Measurements from ENCODE around the gene DDN.

Gene DDN

DNA sequence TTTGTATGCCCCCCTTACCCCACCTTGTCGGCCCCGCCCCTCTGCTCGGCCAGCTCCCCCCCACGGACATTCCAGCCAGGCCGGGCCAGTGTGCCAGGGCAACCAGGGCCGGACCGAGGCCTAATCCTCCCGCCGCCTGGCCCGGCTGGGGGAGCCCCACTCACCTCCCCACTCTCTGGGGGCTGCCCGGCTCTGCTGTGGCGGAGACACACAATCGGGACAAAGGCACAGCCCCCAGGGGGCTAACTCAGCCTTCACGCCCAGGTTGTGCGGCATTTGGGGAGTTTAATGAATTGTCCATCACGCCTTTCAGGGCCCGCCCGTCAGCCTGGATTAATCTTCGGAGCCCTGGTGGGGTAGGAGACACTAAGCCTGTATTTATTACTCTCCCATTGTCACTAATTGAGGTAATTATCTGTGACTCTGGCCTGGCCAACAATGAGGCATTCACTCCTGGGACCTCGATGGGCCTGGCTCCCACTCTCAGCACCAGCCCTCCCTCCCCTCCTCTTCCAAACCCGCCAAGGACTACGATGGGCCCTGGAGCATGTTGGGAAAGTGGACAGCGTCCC, 12.4 kb downstream of the DDN start:
- H3K9me3 ChIP-seq (ENCODE audit: control insufficient read depth, low read depth, low read length) = no peaks in the 10 kb centered on the region
- no peak overlapping the region for H3K4me3 ChIP-seq (ENCODE audit: low read length)
- H3K36me3 ChIP-seq (ENCODE audit: control insufficient read depth, low read depth, low read length) = no peaks in the 10 kb centered on the region
- no peak overlapping the region for H3K9ac ChIP-seq (ENCODE audit: low read length)
- peaks cover 74% of the 10 kb centered on the region for H3K27me3 ChIP-seq (ENCODE audit: control insufficient read depth, insufficient read depth, low read length)
- H3K27ac ChIP-seq (ENCODE audit: low read length) = no peak overlapping the region
- H3K4me1 ChIP-seq (ENCODE audit: control insufficient read depth, low read depth, low read length) = peaks cover 6% of the 10 kb centered on the region

DNA sequence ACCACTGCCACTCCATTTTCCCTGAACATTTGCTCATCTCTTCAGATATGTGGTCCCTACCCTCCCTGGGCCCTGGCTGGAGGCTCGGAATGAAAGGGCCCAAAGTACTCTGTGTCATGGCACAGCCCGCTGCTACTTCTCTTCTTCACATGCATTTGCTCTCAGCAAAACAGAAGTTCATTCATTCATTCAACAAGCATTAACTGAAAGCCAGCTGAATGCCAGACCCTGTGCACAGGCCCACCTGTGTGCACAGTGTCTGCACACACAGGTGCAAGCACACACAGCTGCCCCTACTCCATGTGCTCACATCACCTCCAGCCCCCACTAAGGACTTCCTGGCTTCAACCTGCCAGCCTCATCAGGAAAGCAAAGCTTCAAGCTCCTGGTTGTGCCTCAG, 13.3 kb downstream of the DDN start:
- Histone ChIP-seq H3K9ac (ENCODE audit: low read length) (no peak overlapping the region), H3K9me3 (ENCODE audit: control insufficient read depth, low read depth, low read length) (no peaks in the 10 kb centered on the region), H3K4me1 (ENCODE audit: control insufficient read depth, low read depth, low read length) (peaks cover 6% of the 10 kb centered on the region), H3K27me3 (ENCODE audit: control insufficient read depth, insufficient read depth, low read length) (peaks cover 83% of the 10 kb centered on the region), H3K4me3 (ENCODE audit: low read length) (no peak overlapping the region), H3K36me3 (ENCODE audit: control insufficient read depth, low read depth, low read length) (no peaks in the 10 kb centered on the region), H3K27ac (ENCODE audit: low read length) (no peak overlapping the region)

DNA sequence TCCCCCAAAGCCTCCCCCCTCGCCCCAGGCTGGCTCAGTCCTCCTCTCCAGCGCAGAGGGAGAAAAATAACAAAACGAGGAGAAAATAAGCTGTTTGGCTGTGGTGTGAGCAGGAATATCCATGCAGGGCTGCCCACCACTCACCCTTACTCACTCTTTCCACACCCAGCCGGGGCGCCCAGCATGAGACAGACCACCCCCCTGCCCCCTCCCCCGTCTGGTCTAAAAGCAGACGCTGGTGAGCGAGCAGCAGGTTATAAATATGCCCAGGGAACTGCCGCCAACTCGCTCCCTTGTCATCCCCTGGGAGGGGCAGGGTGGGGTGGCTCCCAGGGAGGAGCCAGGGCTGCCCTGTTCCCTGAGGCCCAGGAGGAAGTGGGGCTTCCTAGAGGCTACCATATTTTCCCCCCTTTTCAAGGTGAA, 13.7 kb downstream of the DDN start:
- H3K9me3 ChIP-seq (ENCODE audit: control insufficient read depth, low read depth, low read length) = no peaks in the 10 kb centered on the region
- peaks cover 87% of the 10 kb centered on the region for H3K27me3 ChIP-seq (ENCODE audit: control insufficient read depth, insufficient read depth, low read length)
- peaks cover 6% of the 10 kb centered on the region for H3K4me1 ChIP-seq (ENCODE audit: control insufficient read depth, low read depth, low read length)
- no peak overlapping the region for H3K4me3 ChIP-seq (ENCODE audit: low read length)
- no peaks in the 10 kb centered on the region for H3K36me3 ChIP-seq (ENCODE audit: control insufficient read depth, low read depth, low read length)
- H3K9ac ChIP-seq (ENCODE audit: low read length) = no peak overlapping the region
- no peak overlapping the region for H3K27ac ChIP-seq (ENCODE audit: low read length)

DNA sequence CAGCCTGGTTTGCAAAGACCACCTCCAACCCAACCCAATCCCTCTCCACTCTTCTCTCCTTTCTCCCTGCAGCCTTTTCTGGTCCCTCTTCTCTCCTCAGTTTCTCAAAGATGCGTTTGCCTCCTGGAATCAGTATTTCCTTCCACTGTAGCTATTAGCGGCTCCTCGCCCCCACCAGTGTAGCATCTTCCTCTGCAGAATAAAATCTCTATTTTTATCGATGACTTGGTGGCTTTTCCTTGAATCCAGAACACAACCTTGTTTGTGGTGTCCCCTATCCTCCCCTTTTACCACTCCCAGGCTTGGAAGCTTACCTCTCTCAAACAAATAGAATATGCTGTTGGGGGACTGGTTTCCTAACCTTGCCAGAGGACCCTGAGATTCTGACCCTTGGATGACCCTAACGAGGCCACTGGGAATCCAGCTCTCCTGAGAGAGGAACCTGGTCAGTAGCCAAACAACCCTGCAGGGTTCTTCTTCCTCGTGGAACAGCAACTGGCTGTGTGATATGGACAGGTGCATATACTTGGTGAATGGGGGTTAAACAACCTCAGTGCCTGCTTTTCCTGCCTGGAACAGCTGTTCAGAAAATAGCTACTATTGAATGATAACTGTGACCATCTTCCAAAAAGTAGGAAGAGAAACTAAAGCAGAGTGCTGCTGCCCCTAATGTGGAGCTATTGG, 16.6 kb downstream of the DDN start:
- Histone ChIP-seq H3K4me3 (ENCODE audit: low read length) (no peak overlapping the region), H3K36me3 (ENCODE audit: control insufficient read depth, low read depth, low read length) (no peaks in the 10 kb centered on the region), H3K27ac (ENCODE audit: low read length) (no peak overlapping the region), H3K4me1 (ENCODE audit: control insufficient read depth, low read depth, low read length) (peaks cover 18% of the 10 kb centered on the region), H3K9me3 (ENCODE audit: control insufficient read depth, low read depth, low read length) (no peaks in the 10 kb centered on the region), H3K27me3 (ENCODE audit: control insufficient read depth, insufficient read depth, low read length) (peaks cover 99% of the 10 kb centered on the region), H3K9ac (ENCODE audit: low read length) (no peak overlapping the region)

DNA sequence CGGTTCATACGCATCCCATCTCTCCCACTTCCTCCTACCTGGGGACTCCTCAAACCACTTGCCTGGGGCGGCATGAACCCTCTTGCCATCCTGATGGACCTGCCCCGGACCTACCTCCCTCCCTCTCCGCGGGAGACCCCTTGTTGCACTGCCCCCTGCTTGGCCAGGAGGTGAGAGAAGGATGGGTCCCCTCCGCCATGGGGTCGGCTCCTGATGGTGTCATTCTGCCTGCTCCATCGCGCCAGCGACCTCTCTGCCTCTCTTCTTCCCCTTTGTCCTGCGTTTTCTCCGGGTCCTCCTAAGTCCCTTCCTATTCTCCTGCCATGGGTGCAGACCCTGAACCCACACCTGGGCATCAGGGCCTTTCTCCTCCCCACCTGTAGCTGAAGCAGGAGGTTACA, 17.4 kb downstream of the DDN start:
- H3K27ac ChIP-seq (ENCODE audit: low read length) = no peak overlapping the region
- no peaks in the 10 kb centered on the region for H3K9me3 ChIP-seq (ENCODE audit: control insufficient read depth, low read depth, low read length)
- H3K36me3 ChIP-seq (ENCODE audit: control insufficient read depth, low read depth, low read length) = no peaks in the 10 kb centered on the region
- no peak overlapping the region for H3K4me3 ChIP-seq (ENCODE audit: low read length)
- no peak overlapping the region for H3K9ac ChIP-seq (ENCODE audit: low read length)
- peaks cover 18% of the 10 kb centered on the region for H3K4me1 ChIP-seq (ENCODE audit: control insufficient read depth, low read depth, low read length)
- H3K27me3 ChIP-seq (ENCODE audit: control insufficient read depth, insufficient read depth, low read length) = peaks cover 99% of the 10 kb centered on the region

DNA sequence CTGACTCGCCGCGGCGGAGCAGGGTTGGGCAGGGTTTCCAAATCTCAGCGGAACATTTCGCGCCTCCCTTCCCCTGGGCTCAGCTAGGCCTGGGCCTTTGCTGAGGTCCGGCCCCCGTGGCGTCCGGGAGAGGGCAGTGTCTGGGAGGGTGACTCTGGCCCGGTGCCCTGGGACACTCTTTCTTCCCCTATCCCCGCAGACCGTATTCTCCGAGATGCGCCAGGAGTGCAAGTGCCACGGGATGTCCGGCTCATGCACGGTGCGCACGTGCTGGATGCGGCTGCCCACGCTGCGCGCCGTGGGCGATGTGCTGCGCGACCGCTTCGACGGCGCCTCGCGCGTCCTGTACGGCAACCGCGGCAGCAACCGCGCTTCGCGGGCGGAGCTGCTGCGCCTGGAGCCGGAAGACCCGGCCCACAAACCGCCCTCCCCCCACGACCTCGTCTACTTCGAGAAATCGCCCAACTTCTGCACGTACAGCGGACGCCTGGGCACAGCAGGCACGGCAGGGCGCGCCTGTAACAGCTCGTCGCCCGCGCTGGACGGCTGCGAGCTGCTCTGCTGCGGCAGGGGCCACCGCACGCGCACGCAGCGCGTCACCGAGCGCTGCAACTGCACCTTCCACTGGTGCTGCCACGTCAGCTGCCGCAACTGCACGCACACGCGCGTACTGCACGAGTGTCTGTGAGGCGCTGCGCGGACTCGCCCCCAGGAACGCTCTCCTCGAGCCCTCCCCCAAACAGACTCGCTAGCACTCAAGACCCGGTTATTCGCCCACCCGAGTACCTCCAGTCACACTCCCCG, 18.0 kb downstream of the DDN start:
- no peak overlapping the region for H3K9ac ChIP-seq (ENCODE audit: low read length)
- no peak overlapping the region for H3K27ac ChIP-seq (ENCODE audit: low read length)
- peaks cover 100% of the 10 kb centered on the region for H3K27me3 ChIP-seq (ENCODE audit: control insufficient read depth, insufficient read depth, low read length)
- H3K4me3 ChIP-seq (ENCODE audit: low read length) = peak overlapping the region; percentile 48
- no peaks in the 10 kb centered on the region for H3K36me3 ChIP-seq (ENCODE audit: control insufficient read depth, low read depth, low read length)
- H3K9me3 ChIP-seq (ENCODE audit: control insufficient read depth, low read depth, low read length) = no peaks in the 10 kb centered on the region
- peaks cover 18% of the 10 kb centered on the region for H3K4me1 ChIP-seq (ENCODE audit: control insufficient read depth, low read depth, low read length)

DNA sequence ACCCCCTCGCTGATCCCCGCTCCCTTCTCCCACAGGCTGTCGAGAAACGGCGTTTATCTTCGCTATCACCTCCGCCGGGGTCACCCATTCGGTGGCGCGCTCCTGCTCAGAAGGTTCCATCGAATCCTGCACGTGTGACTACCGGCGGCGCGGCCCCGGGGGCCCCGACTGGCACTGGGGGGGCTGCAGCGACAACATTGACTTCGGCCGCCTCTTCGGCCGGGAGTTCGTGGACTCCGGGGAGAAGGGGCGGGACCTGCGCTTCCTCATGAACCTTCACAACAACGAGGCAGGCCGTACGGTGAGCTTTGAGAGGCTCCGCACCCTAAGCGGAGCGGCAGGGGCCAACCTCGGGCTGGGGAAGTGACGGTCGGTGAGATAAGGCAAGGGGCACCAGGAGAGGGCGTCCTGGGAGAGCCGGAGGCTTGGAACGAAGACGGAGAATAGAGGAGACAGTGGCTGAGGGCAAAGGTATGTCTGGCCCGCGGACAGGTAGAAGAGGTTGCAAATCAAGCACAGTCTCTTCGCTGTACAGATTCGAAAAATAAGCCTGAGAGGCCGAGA, 18.7 kb downstream of the DDN start:
- Histone ChIP-seq H3K4me3 (ENCODE audit: low read length) (peak overlapping the region; percentile 48), H3K9me3 (ENCODE audit: control insufficient read depth, low read depth, low read length) (no peaks in the 10 kb centered on the region), H3K27ac (ENCODE audit: low read length) (no peak overlapping the region), H3K27me3 (ENCODE audit: control insufficient read depth, insufficient read depth, low read length) (peaks cover 100% of the 10 kb centered on the region), H3K36me3 (ENCODE audit: control insufficient read depth, low read depth, low read length) (no peaks in the 10 kb centered on the region), H3K4me1 (ENCODE audit: control insufficient read depth, low read depth, low read length) (peaks cover 18% of the 10 kb centered on the region), H3K9ac (ENCODE audit: low read length) (no peak overlapping the region)

DNA sequence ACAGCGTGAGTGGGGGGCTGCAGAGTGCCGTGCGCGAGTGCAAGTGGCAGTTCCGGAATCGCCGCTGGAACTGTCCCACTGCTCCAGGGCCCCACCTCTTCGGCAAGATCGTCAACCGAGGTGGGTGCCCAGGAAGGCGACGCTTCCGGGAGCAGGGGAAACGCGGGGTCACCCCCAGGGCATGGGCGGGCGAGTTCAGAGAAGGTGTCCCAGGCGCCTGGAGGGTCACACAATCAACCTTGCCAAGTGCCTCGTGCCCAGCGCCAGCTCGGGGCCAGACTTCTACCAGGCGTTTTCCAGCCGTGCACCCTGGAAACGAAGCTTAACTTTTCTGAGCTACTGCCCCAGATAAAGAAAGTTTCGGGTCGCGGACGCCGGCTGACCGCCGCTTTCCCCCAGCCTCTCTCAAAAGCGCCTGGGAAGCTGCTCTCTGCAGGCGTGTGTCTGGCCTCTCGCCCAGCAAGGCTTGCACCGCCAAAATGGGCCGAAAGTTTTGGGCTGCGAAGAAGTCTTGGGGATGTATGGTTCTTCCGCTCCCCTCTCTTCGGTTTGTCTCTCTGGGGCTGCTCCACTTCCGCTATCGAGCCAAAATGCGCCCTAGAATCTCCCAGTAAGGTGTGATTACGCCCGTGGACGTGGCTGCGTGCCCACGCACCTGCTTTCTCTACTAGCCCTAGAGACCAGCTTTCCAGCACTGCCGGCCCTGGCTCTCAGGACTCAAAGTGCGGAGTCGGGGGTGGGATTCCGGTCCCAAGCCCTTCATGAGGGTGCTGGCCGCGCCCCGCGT, 19.4 kb downstream of the DDN start:
- H3K9ac ChIP-seq (ENCODE audit: low read length) = no peak overlapping the region
- no peak overlapping the region for H3K27ac ChIP-seq (ENCODE audit: low read length)
- H3K9me3 ChIP-seq (ENCODE audit: control insufficient read depth, low read depth, low read length) = no peaks in the 10 kb centered on the region
- peak overlapping the region; percentile 33 for H3K4me3 ChIP-seq (ENCODE audit: low read length)
- H3K27me3 ChIP-seq (ENCODE audit: control insufficient read depth, insufficient read depth, low read length) = peaks cover 100% of the 10 kb centered on the region
- peaks cover 18% of the 10 kb centered on the region for H3K4me1 ChIP-seq (ENCODE audit: control insufficient read depth, low read depth, low read length)
- H3K36me3 ChIP-seq (ENCODE audit: control insufficient read depth, low read depth, low read length) = no peaks in the 10 kb centered on the region

DNA sequence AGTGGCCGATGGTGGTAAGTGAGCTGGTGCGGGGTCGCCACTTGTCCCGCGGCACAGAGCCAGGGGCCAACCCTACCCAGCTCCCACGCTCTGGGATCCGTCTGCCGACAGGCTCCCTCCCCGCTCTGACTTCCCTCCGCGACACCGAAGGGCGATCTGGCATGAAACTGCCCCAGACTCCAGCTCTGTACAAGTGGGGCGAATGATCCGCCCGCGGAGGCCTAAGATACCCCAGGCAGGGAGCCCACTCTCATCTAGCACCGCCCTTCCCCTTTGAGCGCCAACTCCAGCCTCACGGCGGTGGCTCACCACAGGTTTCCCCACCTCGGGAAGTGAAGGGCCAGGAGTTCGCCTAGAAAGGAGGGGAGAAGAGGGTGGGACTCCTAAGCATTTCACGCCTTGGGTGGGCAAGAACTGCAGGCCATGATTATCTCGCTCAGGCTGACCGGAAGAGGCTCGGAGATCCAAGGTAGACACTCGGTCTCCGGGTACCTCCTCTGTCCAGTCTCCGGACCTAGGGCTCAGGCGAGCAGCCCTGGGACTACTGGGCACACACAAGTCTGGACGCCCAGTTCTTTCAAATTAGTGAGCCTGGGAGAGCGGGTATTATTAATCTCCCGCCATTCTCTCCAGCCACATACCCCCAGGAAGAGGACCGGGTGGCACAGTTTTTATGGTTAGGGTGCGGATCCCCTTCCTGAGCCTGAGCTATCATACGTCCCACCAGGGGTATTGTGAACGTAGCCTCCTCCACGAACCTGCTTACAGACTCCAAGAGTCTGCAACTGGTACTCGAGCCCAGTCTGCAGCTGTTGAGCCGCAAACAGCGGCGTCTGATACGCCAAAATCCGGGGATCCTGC, 20.2 kb downstream of the DDN start:
- Histone ChIP-seq H3K36me3 (ENCODE audit: control insufficient read depth, low read depth, low read length) (no peaks in the 10 kb centered on the region), H3K4me1 (ENCODE audit: control insufficient read depth, low read depth, low read length) (peaks cover 18% of the 10 kb centered on the region), H3K27me3 (ENCODE audit: control insufficient read depth, insufficient read depth, low read length) (peaks cover 100% of the 10 kb centered on the region), H3K4me3 (ENCODE audit: low read length) (peak overlapping the region; percentile 33), H3K9ac (ENCODE audit: low read length) (no peak overlapping the region), H3K27ac (ENCODE audit: low read length) (no peak overlapping the region), H3K9me3 (ENCODE audit: control insufficient read depth, low read depth, low read length) (no peaks in the 10 kb centered on the region)

DNA sequence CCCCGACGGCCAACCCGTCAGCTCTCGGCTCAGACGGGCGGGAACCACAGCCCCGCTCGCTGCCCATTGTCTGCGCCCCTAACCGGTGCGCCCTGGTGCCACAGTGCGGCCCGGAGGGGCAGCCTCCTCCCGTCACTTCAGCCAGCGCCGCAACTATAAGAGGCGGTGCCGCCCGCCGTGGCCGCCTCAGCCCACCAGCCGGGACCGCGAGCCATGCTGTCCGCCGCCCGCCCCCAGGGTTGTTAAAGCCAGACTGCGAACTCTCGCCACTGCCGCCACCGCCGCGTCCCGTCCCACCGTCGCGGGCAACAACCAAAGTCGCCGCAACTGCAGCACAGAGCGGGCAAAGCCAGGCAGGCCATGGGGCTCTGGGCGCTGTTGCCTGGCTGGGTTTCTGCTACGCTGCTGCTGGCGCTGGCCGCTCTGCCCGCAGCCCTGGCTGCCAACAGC, 20.9 kb downstream of the DDN start, which contains the start of gene WNT1:
Gene WNT1, plus strand, starts transcription at position 32 of the 450 bp plus-strand sequence. Its CDS starts 329 bp downstream, at position 361.
- Histone ChIP-seq H3K27me3 (ENCODE audit: control insufficient read depth, insufficient read depth, low read length) (peaks cover 100% of the 10 kb centered on the region), H3K9ac (ENCODE audit: low read length) (no peak within 1 kb of the TSS)

More for the DNA sequence above, 20.9 kb downstream of the DDN start, which contains the start of gene WNT1:
- Histone ChIP-seq H3K4me3 (ENCODE audit: low read length) (peak within 1 kb of the TSS; percentile 33), H3K4me1 (ENCODE audit: control insufficient read depth, low read depth, low read length) (peaks cover 18% of the 10 kb centered on the region), H3K27ac (ENCODE audit: low read length) (no peak within 1 kb of the TSS), H3K9me3 (ENCODE audit: control insufficient read depth, low read depth, low read length) (no peaks in the 10 kb centered on the region), H3K36me3 (ENCODE audit: control insufficient read depth, low read depth, low read length) (no peaks in the 10 kb centered on the region)

Measured in iPS-18a (cell line).